NCI-H524 treated with DMSO at 0.1 percent for 48 hours (cell line): ENCODE data around the gene CYP2E1.
"Not testable (repeated sequence)": the region's sequence is repeated elsewhere in the genome, so short reads cannot be mapped to it uniquely, and the experiment has no call there.

Experiments used
- DNase-seq: peaks from one replicate; lab custom pipeline; 2025; lab: John Stamatoyannopoulos, UW

CYP2E1 gene

DNA sequence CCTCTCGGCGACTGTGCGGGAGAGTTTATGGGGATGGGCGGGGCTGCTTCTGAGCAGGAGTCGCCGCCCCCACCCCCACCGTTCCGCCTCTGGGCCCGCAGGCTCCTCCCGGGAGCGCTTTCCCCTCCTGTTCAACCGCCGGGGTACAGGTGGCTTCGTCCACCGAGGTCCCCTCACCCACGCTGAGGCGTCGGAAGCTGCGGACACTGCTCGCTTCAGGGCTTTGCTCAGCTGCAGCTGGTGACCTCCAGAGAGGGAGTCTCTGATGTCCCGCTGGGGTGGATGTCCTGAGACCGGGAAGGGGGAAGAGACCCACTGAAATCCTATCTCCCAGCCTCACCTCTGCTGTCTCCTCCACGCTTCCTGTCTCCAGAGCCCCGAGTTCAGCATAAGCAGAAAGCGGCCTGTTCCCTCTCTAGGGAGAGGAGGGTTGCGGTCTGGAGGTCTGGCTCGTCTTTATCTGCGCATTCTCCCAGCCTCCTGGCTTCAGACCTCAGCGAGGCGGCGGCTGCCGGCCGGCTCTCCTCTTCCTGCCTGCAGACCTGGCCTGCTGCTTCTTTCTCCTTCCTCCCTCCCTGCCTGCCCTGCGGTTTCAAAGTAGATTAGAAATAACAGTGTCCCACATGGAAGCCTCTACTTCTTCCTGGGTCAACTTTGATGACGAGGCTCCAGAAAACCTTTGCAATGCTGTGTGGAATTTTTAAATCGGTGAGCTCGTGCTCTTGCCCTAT lies 1.8 kb downstream of the CYP2E1 start:
- DNase-seq: no peak

GRCh38 chr10:133529576-133529946 lies 2.4 kb downstream of the CYP2E1 start:
- DNase-seq: no peak

GRCh38 chr10:133530506-133530905 lies 3.3 kb downstream of the CYP2E1 start:
- no peak for DNase-seq

- no peak for DNase-seq
Measured at GRCh38 chr10:133532871-133533270, 5.7 kb downstream of the CYP2E1 start.

GRCh38 chr10:133534417-133534816 lies 7.3 kb downstream of the CYP2E1 start:
- no peak for DNase-seq

DNA sequence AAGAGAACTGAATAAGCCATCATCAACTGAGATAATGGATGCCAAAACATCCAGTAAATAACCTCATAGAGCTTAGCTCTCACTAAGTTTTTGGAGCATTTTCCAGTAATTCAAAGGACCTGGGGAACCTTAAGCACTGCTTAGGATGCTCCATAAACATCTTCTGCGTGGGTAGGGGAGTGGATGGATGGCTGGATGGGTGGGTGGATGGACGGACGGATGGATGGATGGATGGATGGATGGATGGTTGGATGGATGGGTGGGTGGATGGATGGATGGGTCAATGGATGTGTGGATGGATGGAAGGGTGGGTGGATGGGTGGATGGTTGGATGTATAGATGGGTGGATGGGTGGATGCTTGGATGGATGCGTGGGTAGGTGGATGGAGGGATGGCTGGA lies 9.0 kb downstream of the CYP2E1 start:
- DNase-seq: no peak

DNA sequence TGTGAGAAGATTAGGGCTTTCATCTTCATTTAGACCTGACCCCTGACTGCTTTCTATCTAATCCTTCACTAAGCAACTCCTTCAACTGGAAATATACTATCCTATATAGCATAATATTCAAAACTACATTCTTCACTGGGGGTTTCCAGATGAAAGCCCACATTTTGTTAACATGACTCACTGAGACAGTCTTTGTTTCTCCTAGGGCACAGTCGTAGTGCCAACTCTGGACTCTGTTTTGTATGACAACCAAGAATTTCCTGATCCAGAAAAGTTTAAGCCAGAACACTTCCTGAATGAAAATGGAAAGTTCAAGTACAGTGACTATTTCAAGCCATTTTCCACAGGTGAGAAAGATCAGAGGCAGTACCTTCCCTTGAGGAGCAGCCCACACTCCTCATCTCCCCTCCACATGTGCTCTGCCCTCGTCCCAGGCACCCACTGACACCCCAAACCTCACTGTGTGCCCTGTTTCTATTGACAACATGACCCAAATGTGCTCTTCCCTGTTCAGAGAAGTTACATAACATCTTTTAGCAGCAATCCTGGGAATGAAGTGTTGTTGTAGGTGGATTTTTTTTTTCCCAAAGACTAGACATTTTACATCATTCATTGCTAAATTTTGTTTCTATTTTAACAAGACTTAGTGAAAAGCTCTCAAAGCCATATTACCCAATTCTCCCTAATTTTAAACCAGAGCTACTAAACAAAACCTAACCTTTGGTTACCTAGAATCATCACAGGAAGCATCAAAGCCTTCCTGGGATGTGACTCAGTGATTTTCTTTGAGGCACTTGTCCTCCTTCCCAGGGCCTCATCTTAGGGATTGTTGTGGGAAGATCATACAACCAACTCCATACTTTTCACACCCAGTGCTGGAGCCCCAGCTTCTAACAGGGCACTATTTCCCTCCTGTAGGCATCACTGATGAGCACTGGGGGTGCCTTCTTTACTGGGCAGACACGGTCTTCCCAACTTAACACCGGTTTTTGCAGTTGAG lies 10.7 kb downstream of the CYP2E1 start:
- DNase-seq: no peak

GRCh38 chr10:133541441-133541975 lies 14.3 kb downstream of the CYP2E1 start:
- DNase-seq: not testable (repeated sequence)

DNA sequence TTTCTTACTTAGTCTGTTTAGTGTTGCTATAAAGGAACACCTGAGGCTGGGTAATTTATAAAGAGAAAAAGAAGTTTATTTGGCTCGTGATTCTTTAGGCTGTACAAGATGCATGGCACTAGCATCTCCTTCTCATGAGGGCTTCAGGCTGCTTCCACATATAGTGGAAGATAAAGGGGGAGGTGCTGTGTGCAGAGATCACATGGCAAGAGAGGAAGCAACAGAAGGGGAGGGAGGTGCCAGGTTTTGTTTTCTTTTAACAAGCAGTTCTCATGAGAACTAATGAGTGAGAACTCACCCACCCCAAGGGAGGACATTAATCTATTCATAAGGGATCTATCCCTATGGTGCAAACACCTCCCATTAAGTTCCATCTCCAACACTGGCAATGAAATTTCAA lies 17.3 kb downstream of the CYP2E1 start:
- DNase-seq: no peak

DNA sequence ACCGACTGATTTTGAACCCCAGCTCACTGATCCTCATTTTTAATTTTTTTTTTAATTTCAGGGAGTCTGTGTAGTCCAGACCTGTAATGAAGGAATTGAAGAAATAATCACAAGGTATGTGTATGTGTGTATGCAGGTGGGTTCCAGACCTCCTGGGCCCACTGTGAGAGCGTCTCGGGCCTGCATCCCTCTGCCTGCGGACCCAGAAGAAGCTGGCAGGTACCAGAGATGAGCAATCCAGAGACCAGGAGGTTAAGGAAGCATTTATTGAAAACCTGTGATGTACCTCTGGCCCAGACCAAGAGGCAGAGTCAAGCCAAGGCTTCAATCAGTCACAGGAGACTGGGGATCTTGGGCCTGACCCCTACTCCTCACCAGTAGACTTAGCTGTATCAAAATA lies 27.4 kb downstream of the CYP2E1 start:
- DNase-seq: no peak

GRCh38 chr10:133555521-133555920 lies 28.4 kb downstream of the CYP2E1 start:
- no peak for DNase-seq

DNA sequence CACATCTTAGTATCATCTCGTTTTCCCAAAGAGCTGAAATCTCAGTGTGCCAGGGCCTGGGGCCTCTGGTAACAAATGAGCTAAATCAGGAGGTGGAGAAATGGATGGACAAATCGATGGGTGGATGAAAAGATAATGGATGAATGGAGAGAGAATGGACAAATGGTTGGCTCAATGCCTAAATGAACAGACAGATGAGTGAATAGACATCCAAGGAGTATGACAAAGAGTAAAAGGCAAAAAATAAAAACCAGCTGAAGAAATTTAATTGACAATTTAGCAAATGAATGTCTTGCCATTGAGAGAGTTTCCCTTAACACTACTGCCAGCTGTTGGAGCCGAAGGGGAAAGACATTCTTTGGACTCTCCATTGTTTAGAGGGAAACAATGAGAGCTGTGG lies 30.2 kb downstream of the CYP2E1 start:
- no peak for DNase-seq

DNA sequence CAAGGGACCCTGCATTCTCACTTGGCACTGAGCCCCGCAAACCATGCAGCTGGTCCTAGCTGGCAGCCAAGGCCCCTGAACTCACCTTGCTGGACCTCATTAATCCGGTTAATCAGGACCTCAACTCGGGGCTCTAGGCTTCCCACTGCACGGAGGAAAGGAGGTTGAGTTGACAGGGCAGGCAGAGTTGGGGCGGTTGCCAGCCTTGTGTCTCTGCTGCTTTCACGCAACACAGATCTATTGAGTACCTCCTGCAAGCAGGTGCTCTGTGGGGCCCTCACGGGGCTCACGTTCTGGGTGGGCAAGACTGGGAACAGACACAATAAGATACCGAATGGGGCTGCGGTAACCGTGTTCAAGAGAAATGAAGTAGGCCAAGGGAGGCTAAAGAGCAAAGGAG lies 32.1 kb downstream of the CYP2E1 start:
- DNase-seq: no peak

- no peak for DNase-seq
Measured at GRCh38 chr10:133564816-133565215, 37.7 kb downstream of the CYP2E1 start.

- no peak for DNase-seq
Measured at GRCh38 chr10:133565441-133566294, 38.5 kb downstream of the CYP2E1 start, which contains the start of gene SYCE1. Gene SYCE1, minus strand, starts transcription at chr10:133565583. Its CDS starts 54 bp downstream, at chr10:133565529.

- DNase-seq: no peak
Measured at GRCh38 chr10:133567119-133567518, 40.0 kb downstream of the CYP2E1 start.

- no peak for DNase-seq
Measured at GRCh38 chr10:133567609-133568286, 40.6 kb downstream of the CYP2E1 start.

GRCh38 chr10:133568287-133568614 lies 41.1 kb downstream of the CYP2E1 start:
- no peak for DNase-seq

- DNase-seq: not testable (repeated sequence)
Measured at GRCh38 chr10:133568831-133569527, 41.8 kb downstream of the CYP2E1 start.

DNA sequence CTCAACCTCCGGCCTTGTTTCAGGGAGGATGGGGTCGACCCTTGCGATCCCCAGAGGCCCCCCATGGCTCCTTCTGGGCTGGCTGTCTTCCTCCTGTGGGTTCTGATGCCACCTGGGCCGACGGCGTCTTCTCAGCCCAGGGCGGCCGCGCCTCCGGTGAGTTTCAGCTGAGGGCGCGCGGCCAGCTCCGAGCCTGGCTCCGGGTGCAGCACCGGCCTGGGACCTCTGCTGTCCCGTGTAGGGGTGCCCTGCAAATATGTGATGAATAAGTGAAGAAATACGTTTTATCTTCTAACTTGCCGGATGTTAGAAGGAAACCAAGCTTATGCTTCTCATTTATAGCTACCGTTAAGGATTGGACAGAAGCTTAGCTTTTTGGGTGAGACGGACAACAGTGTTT lies 42.6 kb downstream of the CYP2E1 start:
- DNase-seq: not testable (repeated sequence)

- not testable (repeated sequence) for DNase-seq
Measured at GRCh38 chr10:133572055-133572454, 44.9 kb downstream of the CYP2E1 start.
